GM10248 (cell line): ENCODE results near the gene ALG14.

Experiments
- CTCF ChIA-PET: fragments of 300-600 bp; sonication (Branson Sonifier 250); formaldehyde crosslinking; extraction: SDS; loops from one replicate; lab custom pipeline; 2021; ENCODE audit warnings: antibody characterized with exemption; lab: Yijun Ruan, JAX
- POLR2A ChIA-PET: fragments of 350-650 bp; sonication (Branson Sonifier 250); formaldehyde crosslinking; extraction: SDS; loops from one replicate; lab custom pipeline; 2020; ENCODE audit warnings: antibody characterized with exemption; lab: Yijun Ruan, JAX
- DNase-seq: peaks from one replicate; pipeline ENCODE4 v3.0.0; 2012; ENCODE audit errors: extremely low spot score
- CTCF ChIP-seq: IDR thresholded peaks from 2 replicates; pipeline ENCODE4 v1.5.1; 2012; ENCODE audit warnings: mild to moderate bottlenecking, low read depth; ENCODE audit errors: extremely low read depth, missing control alignments, control extremely low read depth

ALG14 gene

GRCh38 chr1:94993931-94994645 is 78.7 kb downstream of the ALG14 start:
- ChIA-PET CTCF (interaction anchor here (0.7 to 3.0 kb wide), 7 partner anchors 10 to 140 kb away, joined by 3 to 8 read pairs (median 4); no protein-coding TSS in a partner anchor), POLR2A (no interaction called here)
- DNase-seq, result no peak
- TF ChIP-seq CTCF, result no peak

GRCh38 chr1:94992863-94993563 is 79.7 kb downstream of the ALG14 start:
- TF ChIP-seq CTCF, result no peak
- no peak for DNase-seq
- ChIA-PET CTCF (interaction anchor here (1.1 to 3.0 kb wide), 4 partner anchors 10 to 139 kb away, joined by 3 to 8 read pairs (median 4); no protein-coding TSS in a partner anchor), POLR2A (no interaction called here)

GRCh38 chr1:94992161-94992560 is 80.6 kb downstream of the ALG14 start:
- ChIA-PET CTCF (interaction anchor here (1.1 to 3.0 kb wide), 2 partner anchors 10 to 138 kb away, joined by 3 to 8 read pairs; no protein-coding TSS in a partner anchor), POLR2A (no interaction called here)
- no peak for TF ChIP-seq CTCF
- DNase-seq, result no peak

GRCh38 chr1:94989911-94990473 is 82.8 kb downstream of the ALG14 start:
- no peak for TF ChIP-seq CTCF
- no peak for DNase-seq
- ChIA-PET POLR2A (no interaction called here), CTCF (no interaction called here)

- POLR2A ChIA-PET, result no interaction called here
- TF ChIP-seq CTCF, result no peak
- no peak for DNase-seq
- CTCF ChIA-PET, result interaction anchor here (1.6 kb wide), 1 partner anchor 11 kb away, joined by 3 read pairs; no protein-coding TSS in a partner anchor
Measured at GRCh38 chr1:94989398-94989797, 83.4 kb downstream of the ALG14 start.

- no peak for DNase-seq
- TF ChIP-seq CTCF, result no peak
- ChIA-PET POLR2A (no interaction called here), CTCF (interaction anchor here (1.0 to 1.7 kb wide), 4 partner anchors 10 to 134 kb away, joined by 3 to 4 read pairs (median 3); no protein-coding TSS in a partner anchor)
Measured at GRCh38 chr1:94988356-94988755, 84.4 kb downstream of the ALG14 start.
